ENCODE measurements around the gene ELMO1. TPM values are rescaled to one million over a fixed set of nuclear protein-coding genes. Genes with fewer than 3 reads are reported as not detected.

Gene ELMO1
- total RNA-seq, 1 donor from 2014 or later = 110 TPM

- DNase-seq = no peak
- H3K36me3 Mint-ChIP-seq (ENCODE audit: low read depth) = peaks cover 55% of the 10 kb centered on the region
- H3K27me3 Mint-ChIP-seq = no peaks in the 10 kb centered on the region
- H3K27ac Mint-ChIP-seq = peak overlapping the region; percentile 58
- H3K4me3 Mint-ChIP-seq = no peak overlapping the region
- intact Hi-C loops (cut with micrococcal nuclease) = no loop called here
- H3K4me1 Mint-ChIP-seq = peaks cover 45% of the 10 kb centered on the region
- peaks cover 4% of the 10 kb centered on the region for H3K9me3 Mint-ChIP-seq
Measured at GRCh38 chr7:37085600-37085999, 363.1 kb downstream of the ELMO1 start.

GRCh38 chr7:37084303-37084702 lies 364.4 kb downstream of the ELMO1 start:
- Mint-ChIP-seq H3K27me3 (no peaks in the 10 kb centered on the region), H3K9me3 (no peaks in the 10 kb centered on the region), H3K4me1 (peaks cover 44% of the 10 kb centered on the region), H3K4me3 (no peak overlapping the region), H3K36me3 (ENCODE audit: low read depth) (peaks cover 52% of the 10 kb centered on the region), H3K27ac (no peak overlapping the region)
- no peak for DNase-seq
- intact Hi-C loops (cut with micrococcal nuclease) = no loop called here

GRCh38 chr7:37083311-37084096 lies 365.2 kb downstream of the ELMO1 start:
- H3K27me3 Mint-ChIP-seq = no peaks in the 10 kb centered on the region
- no peak for DNase-seq
- no peak overlapping the region for H3K27ac Mint-ChIP-seq
- intact Hi-C loops (cut with micrococcal nuclease) = no loop called here
- peaks cover 50% of the 10 kb centered on the region for H3K36me3 Mint-ChIP-seq (ENCODE audit: low read depth)
- H3K4me1 Mint-ChIP-seq = peaks cover 39% of the 10 kb centered on the region
- no peaks in the 10 kb centered on the region for H3K9me3 Mint-ChIP-seq
- no peak overlapping the region for H3K4me3 Mint-ChIP-seq

- intact Hi-C loops (cut with micrococcal nuclease) = no loop called here
- Mint-ChIP-seq H3K27ac (no peak overlapping the region), H3K27me3 (no peaks in the 10 kb centered on the region), H3K9me3 (no peaks in the 10 kb centered on the region), H3K4me1 (peaks cover 32% of the 10 kb centered on the region), H3K36me3 (ENCODE audit: low read depth) (peaks cover 49% of the 10 kb centered on the region), H3K4me3 (no peak overlapping the region)
- DNase-seq = no peak
Measured at GRCh38 chr7:37081436-37081835, 367.2 kb downstream of the ELMO1 start.

GRCh38 chr7:37079420-37079819 lies 369.2 kb downstream of the ELMO1 start:
- DNase-seq = no peak
- Mint-ChIP-seq H3K4me3 (no peak overlapping the region), H3K4me1 (peaks cover 24% of the 10 kb centered on the region), H3K27me3 (no peaks in the 10 kb centered on the region), H3K27ac (no peak overlapping the region), H3K36me3 (ENCODE audit: low read depth) (peaks cover 40% of the 10 kb centered on the region), H3K9me3 (no peaks in the 10 kb centered on the region)
- intact Hi-C loops (cut with micrococcal nuclease) = no loop called here

- intact Hi-C loops (cut with micrococcal nuclease) = no loop called here
- Mint-ChIP-seq H3K27me3 (no peaks in the 10 kb centered on the region), H3K36me3 (ENCODE audit: low read depth) (peaks cover 38% of the 10 kb centered on the region), H3K9me3 (no peaks in the 10 kb centered on the region), H3K27ac (no peak overlapping the region), H3K4me1 (peaks cover 18% of the 10 kb centered on the region), H3K4me3 (no peak overlapping the region)
- DNase-seq = no peak
Measured at GRCh38 chr7:37076668-37077067, 372.0 kb downstream of the ELMO1 start.

- Mint-ChIP-seq H3K27me3 (no peaks in the 10 kb centered on the region), H3K4me3 (no peak overlapping the region), H3K27ac (no peak overlapping the region), H3K9me3 (no peaks in the 10 kb centered on the region), H3K4me1 (peaks cover 30% of the 10 kb centered on the region), H3K36me3 (ENCODE audit: low read depth) (peaks cover 40% of the 10 kb centered on the region)
- intact Hi-C loops (cut with micrococcal nuclease) = loop anchor here (5.0 kb wide), 2 partner anchors 38 to 112 kb away; no protein-coding TSS in a partner anchor
- peak; percentile 54 for DNase-seq
Measured at GRCh38 chr7:37074370-37074769, 374.3 kb downstream of the ELMO1 start.

- intact Hi-C loops (cut with micrococcal nuclease) = loop anchor here (2.0 to 5.0 kb wide), 3 partner anchors 41 to 116 kb away; no protein-coding TSS in a partner anchor
- no peaks in the 10 kb centered on the region for H3K27me3 Mint-ChIP-seq
- no peak for DNase-seq
- H3K36me3 Mint-ChIP-seq (ENCODE audit: low read depth) = peaks cover 36% of the 10 kb centered on the region
- H3K4me3 Mint-ChIP-seq = peak overlapping the region; percentile 11
- peaks cover 4% of the 10 kb centered on the region for H3K9me3 Mint-ChIP-seq
- H3K27ac Mint-ChIP-seq = peak overlapping the region; percentile 87
- H3K4me1 Mint-ChIP-seq = peaks cover 41% of the 10 kb centered on the region
Measured at GRCh38 chr7:37071124-37071523, 377.5 kb downstream of the ELMO1 start.

GRCh38 chr7:37070471-37070870 lies 378.2 kb downstream of the ELMO1 start:
- peaks cover 44% of the 10 kb centered on the region for H3K4me1 Mint-ChIP-seq
- H3K9me3 Mint-ChIP-seq = peaks cover 5% of the 10 kb centered on the region
- no peak for DNase-seq
- H3K27me3 Mint-ChIP-seq = no peaks in the 10 kb centered on the region
- H3K4me3 Mint-ChIP-seq = no peak overlapping the region
- peak overlapping the region; percentile 87 for H3K27ac Mint-ChIP-seq
- peaks cover 39% of the 10 kb centered on the region for H3K36me3 Mint-ChIP-seq (ENCODE audit: low read depth)
- intact Hi-C loops (cut with micrococcal nuclease) = loop anchor here (2.0 to 5.0 kb wide), 3 partner anchors 42 to 116 kb away; no protein-coding TSS in a partner anchor

GRCh38 chr7:37070031-37070430 lies 378.6 kb downstream of the ELMO1 start:
- Mint-ChIP-seq H3K36me3 (ENCODE audit: low read depth) (peaks cover 43% of the 10 kb centered on the region), H3K4me1 (peaks cover 48% of the 10 kb centered on the region)

GRCh38 chr7:37069336-37069735 lies 379.3 kb downstream of the ELMO1 start:
- DNase-seq = no peak
- H3K4me1 Mint-ChIP-seq = peaks cover 51% of the 10 kb centered on the region
- H3K27ac Mint-ChIP-seq = peak overlapping the region; percentile 78
- peaks cover 44% of the 10 kb centered on the region for H3K36me3 Mint-ChIP-seq (ENCODE audit: low read depth)
- H3K27me3 Mint-ChIP-seq = no peaks in the 10 kb centered on the region
- H3K9me3 Mint-ChIP-seq = peaks cover 12% of the 10 kb centered on the region
- intact Hi-C loops (cut with micrococcal nuclease) = loop anchor here (1.0 to 10.0 kb wide), 4 partner anchors 217 to 392 kb away; no protein-coding TSS in a partner anchor
- peak overlapping the region; percentile 13 for H3K4me3 Mint-ChIP-seq

More at GRCh38 chr7:37070031-37070430, 378.6 kb downstream of the ELMO1 start:
- peaks cover 9% of the 10 kb centered on the region for H3K9me3 Mint-ChIP-seq
- intact Hi-C loops (cut with micrococcal nuclease) = loop anchor here (2.0 to 5.0 kb wide), 3 partner anchors 42 to 117 kb away; no protein-coding TSS in a partner anchor
- H3K4me3 Mint-ChIP-seq = no peak overlapping the region
- H3K27ac Mint-ChIP-seq = no peak overlapping the region
- no peaks in the 10 kb centered on the region for H3K27me3 Mint-ChIP-seq
- DNase-seq = no peak

- Mint-ChIP-seq H3K4me1 (peaks cover 50% of the 10 kb centered on the region), H3K9me3 (peaks cover 12% of the 10 kb centered on the region), H3K4me3 (peak overlapping the region; percentile 13), H3K36me3 (ENCODE audit: low read depth) (peaks cover 44% of the 10 kb centered on the region), H3K27ac (peak overlapping the region; percentile 78), H3K27me3 (no peaks in the 10 kb centered on the region)
- DNase-seq = no peak
- intact Hi-C loops (cut with micrococcal nuclease) = loop anchor here (1.0 to 10.0 kb wide), 4 partner anchors 217 to 392 kb away; no protein-coding TSS in a partner anchor
Measured at GRCh38 chr7:37068902-37069301, 379.8 kb downstream of the ELMO1 start.

- intact Hi-C loops (cut with micrococcal nuclease) = loop anchor here (5.0 to 10.0 kb wide), 3 partner anchors 297 to 391 kb away; no protein-coding TSS in a partner anchor
- H3K27me3 Mint-ChIP-seq = no peaks in the 10 kb centered on the region
Measured at GRCh38 chr7:37068038-37068437, 380.6 kb downstream of the ELMO1 start.

GRCh38 chr7:37065779-37066271 lies 382.8 kb downstream of the ELMO1 start:
- no peaks in the 10 kb centered on the region for H3K27me3 Mint-ChIP-seq
- peak overlapping the region; percentile 8 for H3K4me3 Mint-ChIP-seq
- H3K9me3 Mint-ChIP-seq = peaks cover 12% of the 10 kb centered on the region
- intact Hi-C loops (cut with micrococcal nuclease) = loop anchor here (1.0 to 10.0 kb wide), 4 partner anchors 37 to 389 kb away; no protein-coding TSS in a partner anchor
- peaks cover 37% of the 10 kb centered on the region for H3K36me3 Mint-ChIP-seq (ENCODE audit: low read depth)
- no peak for DNase-seq
- H3K27ac Mint-ChIP-seq = peak overlapping the region; percentile 90
- peaks cover 42% of the 10 kb centered on the region for H3K4me1 Mint-ChIP-seq

More at GRCh38 chr7:37068038-37068437, 380.6 kb downstream of the ELMO1 start:
- Mint-ChIP-seq H3K27ac (no peak overlapping the region), H3K36me3 (ENCODE audit: low read depth) (peaks cover 43% of the 10 kb centered on the region), H3K4me3 (no peak overlapping the region), H3K4me1 (peaks cover 50% of the 10 kb centered on the region), H3K9me3 (peaks cover 12% of the 10 kb centered on the region)
- DNase-seq = no peak

Measured in activated CD4-positive, alpha-beta T cell treated with anti-CD3 and anti-CD28 coated beads, Interleukin-2, amount 10 ng/mL, durations not matched to agents 24 days and 14 days (primary cell).